SIG-M5 (cell line): Measurements from ENCODE around the gene SLIT1.

Experiments
- DNase-seq: peaks from one replicate; lab custom pipeline; 2025; lab: John Stamatoyannopoulos, UW

The SLIT1 gene

DNA sequence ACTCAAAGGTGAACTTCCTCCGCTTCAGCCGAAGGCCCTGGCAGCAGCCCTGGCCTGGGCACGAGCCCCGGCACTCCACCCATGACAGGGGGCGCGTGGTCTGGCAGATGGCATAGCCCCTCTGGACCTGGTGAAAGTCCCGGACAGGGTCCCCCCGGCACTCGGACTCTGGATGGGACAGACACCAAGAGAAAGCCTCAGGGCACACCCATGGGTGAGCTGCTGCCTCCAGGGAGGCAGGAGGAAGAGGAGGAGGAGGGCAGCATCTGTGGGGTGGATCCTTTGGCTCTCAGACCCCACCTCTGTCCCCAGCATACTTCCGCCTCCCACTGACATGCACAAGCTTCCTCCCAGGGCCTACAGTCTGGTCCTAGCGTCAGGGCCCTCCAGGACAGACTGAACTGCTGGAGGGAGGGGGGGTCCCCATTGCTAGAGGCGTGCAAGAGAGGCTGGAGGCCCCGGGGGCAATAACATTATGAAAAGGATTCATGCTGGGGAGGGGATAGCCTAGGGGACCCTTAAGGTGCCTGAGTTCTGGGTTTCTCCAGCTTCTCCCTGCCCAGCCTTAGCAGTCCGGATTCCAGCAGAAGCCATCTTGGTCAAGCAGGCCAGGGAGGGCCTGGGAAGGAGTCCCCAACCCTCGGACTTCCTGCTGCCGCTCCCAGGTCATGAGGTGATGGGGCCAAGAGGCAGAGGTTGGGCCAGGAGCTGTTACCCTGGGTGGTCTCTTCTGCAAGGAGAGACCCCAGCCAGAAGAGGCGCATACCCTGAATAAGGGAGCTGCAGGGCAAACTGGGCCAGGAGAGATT lies 184.4 kb downstream of the SLIT1 start:
- DNase-seq: no peak

DNA sequence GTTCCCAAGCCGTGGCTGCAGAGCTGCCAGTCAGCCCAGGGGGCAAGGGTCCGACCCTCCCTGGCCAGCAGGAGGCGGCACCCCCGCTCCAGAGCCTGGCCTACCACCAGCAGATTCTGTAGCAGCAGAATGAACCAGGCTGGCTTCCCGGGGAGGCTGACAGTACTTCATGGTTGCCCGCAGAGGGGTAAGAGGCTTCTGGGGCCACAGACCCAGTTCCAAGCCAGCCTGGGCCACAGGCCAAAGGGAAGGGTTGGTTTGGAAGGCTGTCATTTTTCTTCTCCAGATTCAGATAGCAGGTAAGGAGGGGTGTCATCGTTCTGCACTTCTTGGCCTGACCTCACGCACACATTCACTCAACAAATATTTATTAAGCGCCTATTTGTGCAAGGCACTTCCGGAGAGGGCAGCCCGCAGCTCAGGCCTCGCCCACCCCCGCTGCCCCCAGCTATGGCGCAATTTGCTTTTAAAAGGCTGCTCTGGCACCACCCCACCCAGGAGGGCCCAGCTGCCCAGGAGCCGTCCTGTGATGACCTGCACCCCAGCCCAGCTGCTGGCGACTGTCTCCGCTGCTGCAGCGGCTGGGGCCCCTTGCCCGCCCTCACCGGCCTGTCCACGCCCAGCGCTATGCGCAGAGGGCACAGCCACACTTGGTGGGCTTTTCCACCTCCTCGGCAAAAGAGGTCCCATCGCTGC lies 185.1 kb downstream of the SLIT1 start:
- no peak for DNase-seq

DNA sequence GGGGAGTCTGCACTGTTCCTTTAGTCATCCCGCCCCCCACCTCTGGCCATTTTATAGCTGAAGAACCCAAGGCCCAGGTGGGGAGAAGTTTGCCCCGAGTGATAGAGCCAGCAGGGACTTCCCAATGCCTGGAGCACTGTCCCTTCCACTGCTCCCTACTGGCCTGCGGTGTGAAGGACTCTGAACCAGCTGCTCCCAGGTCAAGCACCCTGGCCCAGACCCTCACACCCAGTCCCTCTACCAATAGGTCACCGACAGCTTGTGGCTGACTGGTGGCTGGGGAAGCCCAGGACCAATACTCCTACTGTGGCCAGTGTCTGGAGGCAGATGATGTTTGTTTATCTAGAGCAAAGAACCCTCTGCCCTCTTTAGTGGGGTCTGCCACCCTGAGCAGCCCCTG lies 185.8 kb downstream of the SLIT1 start:
- DNase-seq: no peak

DNA sequence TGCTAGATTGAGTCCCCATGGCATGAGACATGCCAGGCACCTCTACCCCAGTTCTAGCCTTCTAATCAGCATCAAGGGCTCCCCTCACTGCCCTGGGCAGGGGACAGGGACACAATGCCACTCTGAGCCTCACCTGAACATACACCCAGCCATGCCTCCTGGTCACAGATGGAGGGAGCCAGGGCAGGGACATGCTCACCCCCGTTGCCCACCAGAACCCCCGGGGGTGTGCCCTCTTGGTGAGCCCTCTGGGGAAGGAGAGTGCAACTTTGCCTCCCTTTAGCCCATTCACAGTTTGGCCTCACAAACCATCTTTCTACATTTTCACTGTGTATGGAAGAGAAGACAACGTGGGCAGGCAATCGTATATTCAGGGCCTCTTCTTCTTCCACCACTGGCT lies 186.4 kb downstream of the SLIT1 start:
- DNase-seq: no peak

DNA sequence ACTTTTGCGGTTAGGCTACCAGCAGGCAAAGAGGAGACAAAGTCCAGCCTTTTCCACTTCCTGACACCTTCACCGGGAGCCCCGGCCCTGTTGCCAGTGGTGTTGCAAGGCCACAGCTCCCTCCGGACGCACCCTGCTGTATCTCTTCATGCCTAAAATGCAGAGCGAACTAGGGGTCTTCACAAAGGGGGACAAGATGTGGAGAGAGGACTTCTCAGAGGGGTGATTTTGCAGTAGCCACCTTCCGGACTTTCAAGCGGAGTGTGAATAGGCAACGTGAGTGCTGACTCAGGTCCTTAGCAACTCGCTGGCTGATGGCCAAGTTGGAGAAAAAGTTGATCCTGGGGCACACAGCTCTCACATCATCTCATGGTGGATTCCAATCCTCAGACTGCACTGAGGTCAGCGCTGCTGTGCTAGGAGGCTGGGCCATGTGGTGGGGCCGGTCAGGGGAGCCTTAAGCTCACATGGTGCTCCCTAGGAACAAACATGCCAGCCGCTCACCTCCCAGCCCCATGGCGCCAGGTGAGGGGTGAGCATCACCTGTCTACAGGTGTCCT lies 187.3 kb downstream of the SLIT1 start:
- no peak for DNase-seq

DNA sequence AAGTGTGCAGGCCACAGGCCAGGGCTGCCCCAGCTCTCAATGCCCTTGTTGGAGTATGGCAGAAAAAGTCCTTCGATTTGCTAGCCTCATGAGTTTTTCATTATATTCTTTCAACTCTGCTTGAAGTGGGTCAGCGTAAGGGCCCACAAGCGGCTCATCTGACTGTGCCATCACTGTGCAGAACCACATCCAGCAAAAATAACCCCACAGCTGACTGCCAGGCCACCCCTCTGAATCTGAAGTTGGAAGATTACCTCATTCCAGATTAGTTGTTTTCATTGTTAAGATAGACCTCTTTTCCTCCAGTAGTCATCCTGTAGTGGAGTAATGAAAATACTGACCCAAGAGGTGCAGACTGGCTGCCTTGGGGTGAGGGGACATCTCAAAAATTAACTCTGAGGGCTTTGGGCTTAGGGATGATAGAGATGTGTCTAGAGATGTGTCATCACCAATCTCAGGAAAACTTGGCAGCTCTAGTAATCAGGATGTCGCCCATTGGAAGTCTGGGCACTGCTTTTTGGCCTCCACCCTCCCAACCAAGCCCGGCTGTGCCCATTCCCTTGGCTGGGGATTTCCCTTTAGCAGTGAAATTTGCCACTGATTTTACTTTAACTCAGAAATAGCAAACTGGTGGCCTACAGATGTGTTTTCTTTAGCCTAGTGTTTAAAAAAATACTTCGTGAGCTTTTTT lies 189.3 kb downstream of the SLIT1 start:
- DNase-seq: no peak

DNA sequence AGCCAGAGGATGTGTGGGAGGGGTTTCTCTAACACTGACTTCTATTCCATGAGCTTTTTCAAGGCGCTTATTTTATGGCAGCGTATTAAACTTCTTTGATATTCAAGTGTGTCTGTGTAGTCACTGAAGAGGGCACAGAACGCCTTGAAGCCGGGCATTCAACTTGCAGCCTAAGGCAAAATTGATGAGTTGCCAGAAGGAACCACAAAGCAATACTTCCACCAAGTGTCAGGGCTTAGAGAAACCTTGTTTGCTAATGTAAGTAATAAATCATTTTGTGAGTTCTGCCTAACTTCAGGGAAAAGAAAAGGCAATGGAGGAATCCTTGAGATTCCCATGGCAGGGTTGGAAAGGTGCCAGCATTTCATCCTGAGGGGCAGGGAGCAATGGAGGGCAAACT lies 189.9 kb downstream of the SLIT1 start:
- no peak for DNase-seq

DNA sequence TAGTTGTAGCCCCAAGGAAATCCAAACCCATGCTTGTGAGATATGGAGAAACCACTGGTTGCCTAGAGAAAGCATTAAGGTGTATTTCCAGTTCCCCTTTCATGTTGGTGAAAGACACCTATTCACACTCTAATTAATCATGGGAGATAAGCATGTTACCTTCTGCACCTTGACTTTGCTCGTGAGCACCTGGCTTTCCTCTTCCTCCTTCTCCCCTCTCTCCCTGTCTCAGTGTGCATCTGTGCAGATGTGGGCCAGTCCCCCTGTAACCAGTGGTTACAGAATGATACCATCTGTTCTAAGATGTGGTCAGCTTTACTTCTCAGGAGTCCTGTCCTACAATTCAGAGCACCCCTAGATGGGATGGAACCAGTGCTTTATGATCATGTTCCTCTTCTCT lies 193.0 kb downstream of the SLIT1 start:
- no peak for DNase-seq

DNA sequence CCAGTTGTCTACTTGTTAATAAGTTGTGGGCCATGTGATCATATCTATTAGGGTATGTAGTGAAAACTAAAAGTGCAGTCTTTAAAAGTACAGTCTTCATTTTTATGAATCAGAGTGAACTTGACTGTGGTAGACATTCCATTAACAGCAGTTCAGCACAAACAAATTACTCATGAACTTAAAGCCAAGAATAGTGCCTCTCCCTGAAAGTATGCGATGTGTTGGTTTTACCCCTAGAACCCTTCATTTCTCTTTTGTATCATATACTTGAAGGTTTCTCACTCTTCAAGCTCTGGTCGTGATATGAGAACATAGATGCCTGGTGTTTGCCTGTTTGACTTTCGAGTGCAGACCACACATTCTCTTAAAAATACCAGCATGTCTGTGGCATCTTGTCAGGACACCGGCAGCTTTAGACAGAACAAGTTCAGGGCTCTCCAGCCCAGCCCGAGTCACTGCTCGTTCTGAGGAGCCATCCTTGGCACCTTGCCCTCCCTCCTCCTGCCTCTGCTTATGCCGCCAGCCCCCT lies 194.4 kb downstream of the SLIT1 start:
- DNase-seq: no peak

DNA sequence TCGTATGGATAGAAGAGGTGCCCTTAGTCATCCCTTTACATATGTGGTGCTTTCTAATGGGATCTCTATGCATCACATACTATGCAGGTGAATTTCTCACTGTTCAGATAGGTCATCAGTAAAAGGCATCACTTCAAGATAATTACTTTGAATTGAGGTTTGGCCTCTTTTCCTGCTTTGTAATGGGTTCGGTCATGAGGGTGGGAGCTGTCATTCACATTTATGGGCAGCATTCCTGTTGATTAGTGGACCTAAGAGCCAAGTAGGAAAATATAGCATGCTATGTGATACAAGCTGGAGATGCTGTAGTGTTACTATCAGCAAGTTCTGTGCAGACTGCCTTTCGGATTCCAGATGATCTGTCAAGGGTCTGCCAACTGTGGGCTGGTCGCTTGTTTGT lies 197.3 kb downstream of the SLIT1 start:
- no peak for DNase-seq

DNA sequence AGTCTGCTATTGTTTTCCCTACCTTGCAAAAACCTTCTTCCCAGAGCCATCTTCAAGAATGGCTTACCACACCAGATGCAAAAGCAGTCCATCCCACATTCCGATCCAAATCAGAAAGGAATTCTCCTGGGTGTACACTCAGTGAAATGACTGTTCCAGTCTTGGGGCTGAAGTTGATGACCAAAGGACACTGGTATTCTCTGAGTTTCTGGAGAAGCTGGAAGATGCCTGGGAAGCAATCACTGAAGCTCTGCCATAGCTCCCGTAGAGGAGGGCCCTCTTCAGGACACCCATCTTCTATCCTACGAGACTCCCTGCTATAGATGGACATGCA lies 197.9 kb downstream of the SLIT1 start:
- DNase-seq: no peak

DNA sequence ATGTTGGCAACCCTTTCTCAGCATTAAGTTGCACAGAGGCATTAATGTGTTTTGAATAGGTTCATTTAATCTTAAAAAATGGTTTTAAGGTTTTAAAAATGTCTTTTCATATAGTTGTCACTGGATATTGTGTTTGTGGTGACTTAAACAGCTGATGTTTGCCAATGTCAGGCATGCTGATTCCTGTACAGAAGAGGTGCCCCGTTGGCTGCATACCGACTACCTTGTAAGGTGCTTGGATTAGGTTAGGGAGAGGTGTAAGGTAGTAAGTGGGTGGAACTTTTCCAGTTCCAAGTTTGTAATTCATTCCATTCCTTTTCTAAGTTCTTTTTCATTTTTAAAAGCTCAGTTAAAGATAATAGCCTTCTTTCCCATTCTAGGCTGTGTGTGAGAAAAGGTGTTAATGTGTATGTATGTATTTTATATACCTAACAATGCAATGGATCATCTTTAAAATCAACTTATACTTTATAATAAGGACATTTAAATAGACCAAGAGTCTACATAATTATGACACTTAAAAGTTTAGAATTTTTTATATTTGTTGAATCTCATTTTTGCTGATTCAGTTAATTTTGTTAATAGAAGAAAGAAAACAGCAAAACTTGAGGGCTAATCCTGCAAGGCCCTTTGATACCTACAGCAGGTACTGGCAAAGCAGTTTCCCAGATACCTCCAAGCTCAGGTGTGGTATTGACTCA lies 198.5 kb downstream of the SLIT1 start:
- no peak for DNase-seq

DNA sequence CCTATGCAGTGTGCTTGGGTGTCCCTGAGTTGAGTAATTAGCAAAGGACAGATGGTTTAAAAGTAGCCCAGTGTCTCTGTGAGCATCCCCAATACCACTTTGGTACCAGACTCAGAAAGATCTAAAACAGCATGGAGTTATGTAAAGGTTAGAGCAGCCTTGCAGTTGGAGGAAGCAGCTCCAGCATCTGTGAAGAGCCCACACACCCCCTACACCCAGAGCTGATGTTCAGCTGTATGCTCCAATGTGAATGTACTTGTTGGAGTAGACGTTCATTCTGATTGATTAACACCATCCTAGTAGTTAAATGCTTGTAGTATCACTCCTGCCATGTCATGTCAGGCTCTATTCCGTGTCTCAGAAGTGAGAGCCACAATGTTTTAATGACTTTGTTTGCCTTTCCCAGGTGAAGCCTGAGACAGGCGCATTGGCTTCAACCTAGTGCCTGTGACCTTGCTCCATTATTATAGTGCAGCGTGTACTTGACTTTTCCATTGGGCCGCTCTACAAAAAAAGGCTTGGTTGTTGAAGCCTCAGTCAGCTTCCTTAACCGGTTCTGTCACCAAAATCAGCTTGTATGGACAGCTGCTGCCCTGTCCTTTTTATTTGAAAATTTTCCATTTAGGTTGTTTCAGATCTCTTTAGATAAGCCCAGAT lies 199.4 kb downstream of the SLIT1 start:
- DNase-seq: no peak

DNA sequence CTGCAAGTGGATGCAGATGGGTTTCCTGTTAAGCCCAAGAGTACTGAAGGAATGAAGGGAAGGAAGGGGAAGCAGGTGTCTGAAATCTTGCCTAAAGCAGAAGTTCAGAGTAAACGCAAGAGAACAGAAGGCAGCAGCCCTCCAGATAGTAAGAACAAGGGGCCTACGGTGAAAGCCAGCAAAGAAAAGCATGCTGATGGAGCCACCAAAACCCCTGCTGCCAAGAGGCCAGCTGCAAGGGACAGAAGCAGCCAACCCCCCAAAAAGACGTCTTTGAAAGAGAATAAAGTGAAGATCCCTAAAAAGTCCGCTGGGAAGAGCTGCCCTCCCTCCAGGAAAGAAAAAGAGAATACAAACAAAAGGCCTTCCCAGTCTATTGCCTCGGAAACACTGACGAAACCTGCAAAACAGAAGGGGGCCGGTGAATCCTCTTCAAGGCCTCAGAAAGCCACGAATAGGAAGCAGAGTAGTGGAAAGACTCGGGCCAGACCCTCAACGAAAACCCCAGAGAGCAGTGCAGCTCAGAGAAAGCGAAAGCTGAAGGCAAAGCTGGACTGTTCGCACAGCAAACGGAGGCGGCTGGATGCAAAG lies 201.1 kb downstream of the SLIT1 start:
- DNase-seq: no peak

DNA sequence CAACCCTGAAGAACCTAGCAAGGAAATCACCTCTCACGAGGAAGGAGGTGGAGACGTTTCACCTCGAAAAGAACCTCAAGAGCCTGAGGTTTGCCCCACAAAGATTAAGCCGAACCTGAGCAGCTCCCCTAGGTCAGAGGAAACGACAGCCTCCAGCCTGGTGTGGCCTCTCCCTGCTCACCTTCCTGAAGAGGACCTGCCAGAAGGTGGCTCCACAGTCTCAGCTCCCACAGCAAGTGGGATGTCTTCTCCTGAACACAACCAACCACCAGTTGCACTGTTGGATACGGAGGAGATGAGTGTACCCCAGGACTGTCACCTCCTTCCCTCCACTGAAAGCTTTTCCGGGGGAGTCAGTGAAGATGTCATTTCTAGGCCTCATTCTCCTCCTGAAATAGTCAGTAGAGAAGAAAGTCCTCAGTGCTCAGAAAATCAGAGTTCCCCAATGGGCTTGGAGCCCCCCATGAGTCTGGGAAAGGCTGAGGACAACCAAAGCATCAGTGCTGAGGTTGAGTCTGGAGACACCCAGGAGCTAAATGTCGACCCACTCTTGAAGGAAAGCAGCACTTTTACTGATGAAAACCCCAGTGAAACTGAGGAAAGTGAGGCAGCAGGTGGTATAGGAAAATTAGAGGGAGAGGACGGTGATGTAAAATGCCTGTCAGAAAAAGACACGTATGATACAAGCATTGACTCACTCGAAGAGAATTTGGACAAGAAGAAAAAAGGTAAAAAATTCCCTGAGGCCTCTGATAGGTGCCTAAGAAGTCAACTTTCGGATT lies 203.4 kb downstream of the SLIT1 start:
- DNase-seq: no peak

DNA sequence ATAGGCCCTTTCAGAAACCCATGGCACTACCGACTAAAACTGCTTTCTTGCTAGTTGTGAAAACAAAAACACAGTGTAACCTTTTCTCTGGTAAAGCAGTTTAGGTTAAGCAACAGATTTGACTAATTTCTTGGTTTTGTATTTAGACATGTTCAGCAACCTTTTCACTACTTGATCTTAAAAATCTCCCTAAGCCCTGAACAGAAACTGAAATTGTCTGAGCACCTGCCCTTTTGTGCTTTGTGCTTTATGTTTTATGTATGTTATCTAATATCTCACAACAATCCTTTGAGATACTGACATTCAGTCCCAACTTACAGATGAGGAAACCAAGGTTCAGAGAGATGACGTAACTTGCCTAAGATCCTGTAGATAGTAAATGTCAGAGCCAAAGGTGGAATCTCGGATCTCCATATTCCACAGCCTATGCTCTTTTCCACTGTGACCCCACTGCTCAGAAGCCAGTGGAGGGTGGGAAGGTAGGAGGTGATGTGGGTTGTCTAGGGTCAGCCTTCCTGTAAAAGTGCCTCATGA lies 207.1 kb downstream of the SLIT1 start:
- DNase-seq: no peak

DNA sequence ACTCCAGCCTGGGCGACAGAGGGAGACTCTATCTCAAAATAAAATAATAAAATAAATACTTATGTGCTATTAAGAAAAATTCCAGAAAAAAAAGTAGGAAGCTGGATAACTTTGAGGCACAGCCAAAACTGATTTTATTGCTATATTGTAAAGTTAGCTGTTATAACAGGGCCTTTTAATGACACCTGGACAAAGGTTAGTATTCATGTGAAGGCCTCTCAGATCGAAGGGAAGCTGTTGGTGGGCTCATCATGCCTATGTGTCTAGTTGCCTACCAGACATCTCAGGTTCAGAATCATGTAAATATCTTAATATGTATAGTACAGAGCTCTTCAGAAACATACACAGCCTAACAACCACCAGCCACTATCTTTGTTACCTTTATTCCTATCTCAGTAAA lies 210.6 kb downstream of the SLIT1 start:
- DNase-seq: no peak

DNA sequence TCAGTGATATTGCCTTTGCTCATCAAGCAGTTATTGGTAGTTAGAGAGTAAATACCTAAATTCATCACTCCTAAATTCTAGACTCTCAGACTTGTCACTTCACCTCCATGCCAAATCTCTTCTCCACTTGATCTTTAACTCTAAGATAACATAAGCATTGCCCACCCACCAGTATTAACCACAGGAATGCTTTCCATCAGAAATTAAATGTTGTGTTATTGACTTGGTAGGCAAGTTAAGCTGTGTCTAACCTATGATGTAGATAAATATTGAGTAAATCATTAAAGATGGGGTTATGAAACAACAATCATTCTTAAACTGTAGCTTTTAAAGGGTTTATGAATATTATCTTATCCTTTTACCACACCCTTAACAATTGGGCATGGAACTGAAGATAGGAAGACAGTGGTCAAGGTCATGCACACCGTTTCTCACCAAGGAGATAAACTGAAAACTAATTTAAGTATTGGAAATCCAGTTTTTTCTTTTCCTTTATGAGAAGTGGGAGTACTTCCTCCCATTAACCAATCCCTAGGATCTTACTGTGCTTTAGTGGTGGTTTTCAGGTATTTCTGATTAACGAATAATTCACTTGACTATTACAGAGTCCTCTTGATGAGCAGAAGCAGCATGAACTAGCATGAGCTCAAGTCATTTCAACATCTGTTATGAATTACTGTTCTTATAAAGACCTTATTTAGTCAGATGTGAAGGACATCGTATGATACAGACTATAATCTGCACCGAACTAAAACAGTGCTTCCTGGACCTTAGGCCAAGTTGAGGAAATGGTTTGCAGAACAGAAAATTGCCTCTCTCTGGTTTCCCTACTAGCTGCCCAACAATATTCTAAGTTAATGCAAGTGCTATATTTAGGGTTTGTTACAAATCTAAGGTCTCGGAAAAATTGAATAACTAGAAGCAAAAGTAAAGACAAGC lies 211.7 kb downstream of the SLIT1 start:
- no peak for DNase-seq

DNA sequence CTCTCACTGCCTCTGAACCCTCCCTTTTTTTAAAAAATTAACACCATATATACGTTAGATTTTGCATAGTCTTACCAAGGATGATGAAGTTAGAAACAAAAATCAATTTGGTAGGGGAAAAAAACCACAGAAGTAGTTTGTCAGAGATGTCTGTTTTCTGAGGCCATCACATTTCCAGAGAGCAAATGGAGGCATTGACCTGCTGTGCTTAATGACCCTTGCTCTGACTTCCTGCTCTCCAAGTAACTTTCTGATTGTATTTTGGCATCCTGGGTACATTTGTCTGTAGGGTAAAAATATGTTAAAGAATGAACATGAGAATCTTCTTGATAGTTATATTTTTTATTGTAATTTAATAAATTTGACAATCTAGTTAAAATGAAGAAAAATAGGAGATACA lies 213.5 kb downstream of the SLIT1 start:
- DNase-seq: no peak
